ENCODE results near the gene SMAD2.

- TF ChIP-seq POLR2AphosphoS5 (IDR thresholded peaks at IDR 0.05; ENCODE audit: borderline replicate concordance, low read depth, low read length) (no peak), EZH2 (IDR thresholded peaks at IDR 0.05) (no peak), FOXP2 (optimal IDR thresholded peaks at IDR 0.05; ENCODE audit: control extremely low read depth, extremely low read length, insufficient read depth) (no peak)
Observed at GRCh38 chr18:47975701-47976100, 45.2 kb upstream of the SMAD2 start.

All from SK-N-MC (cell line).